Left lung (tissue), 10 donors: ENCODE results near the gene PCBP3. TPM values are rescaled to one million over a fixed set of nuclear protein-coding genes. Genes with fewer than 3 reads are reported as not detected.

ENCODE experiments used
- ATAC-seq: fragments of 200-7000 bp; cut with Tn5 transposase; one replicate; pipeline ENCODE4 v1.9.1; 2020; ENCODE audit warnings: moderate library complexity
- DNase-seq, 4 donors: peaks; one replicate each; pipeline ENCODE4 v3.0.0-alpha.2; 2013 to 2020
- H3K27ac ChIP-seq, 2 donors: fragments of 200-600 bp; sonication (generic) in 1 of 2; one replicate each; pipeline versions ENCODE4 v1.5.0 to v1.8.0; 2020 to 2021
- H3K27me3 ChIP-seq, 2 donors: fragments of 200-600 bp; sonication (generic) in 1 of 2; one replicate each; pipeline versions ENCODE4 v1.5.0 to v1.8.0; 2020 to 2021
- H3K36me3 ChIP-seq, 2 donors: fragments of 200-600 bp; sonication (generic) in 1 of 2; one replicate each; pipeline versions ENCODE4 v1.5.0 to v1.8.0; 2020 to 2021
- H3K4me1 ChIP-seq, 2 donors: fragments of 200-600 bp; one replicate each; pipeline ENCODE4 v1.8.0; 2021
- H3K4me3 ChIP-seq, 2 donors: fragments of 200-600 bp; sonication (generic) in 1 of 2; one replicate each; pipeline versions ENCODE4 v1.5.0 to v1.8.0; 2020 to 2021; ENCODE audit warnings: mild to moderate bottlenecking in 1 of 2
- H3K9me3 ChIP-seq, 2 donors: fragments of 200-600 bp; sonication (generic) in 1 of 2; one replicate each; pipeline versions ENCODE4 v1.5.0 to v1.8.0; 2020 to 2021
- CTCF ChIP-seq, 2 donors: fragments of 200-600 bp; sonication (generic) in 1 of 2; IDR thresholded peaks; one replicate each; pipeline versions ENCODE4 v1.5.0 to v1.8.0; 2021; ENCODE audit warnings: antibody characterized with exemption in 2 of 2
- intact Hi-C, 2 donors: fragments of 100-400 bp; cut with DNase I; formaldehyde crosslinking; loops; one replicate each; pipeline versions ENCODE4 v1.11.2 to v1.14.2; 2022
- polyA plus RNA-seq, 6 donors: library from polyadenylated mRNA; unstranded; fragments of 120-200 nt; gene quantifications; one replicate each; pipeline ENCODE4 v1.2.1, GENCODE V29; 2013; ENCODE audit not compliant: insufficient read length in 6 of 6
- total RNA-seq, 2 donors: library from RNA; stranded (reverse); fragmentation: NEBNext Ultra II Directional; extraction: Animal tissue kit (Norgen Biotek cat#: 25700); gene quantifications; one replicate each; pipeline ENCODE4 v1.2.1, GENCODE V29; 2021
- donor health status: DM: no; HTN: yes; CAD: no.
- donor health status: DM: no; HTN: no; CAD: no.

PCBP3 gene
- total and polyA plus RNA-seq, 8 donors, result 2.1 to 13.8 (median 3.0) TPM

GRCh38 chr21:45889961-45890360 lies 246.4 kb downstream of the PCBP3 start:
- no peak overlapping the region for H3K27ac ChIP-seq
- intact Hi-C loops, result no loop called here
- H3K4me3 ChIP-seq, result no peak overlapping the region
- ATAC-seq (no peak), DNase-seq (peak in 1 of 4 donors; percentile 54)
- no peaks in the 10 kb centered on the region for H3K36me3 ChIP-seq
- peaks cover 0 to 12% of the 10 kb centered on the region in 2 donors for H3K4me1 ChIP-seq
- no peak for TF ChIP-seq CTCF (IDR thresholded peaks at IDR 0.05)
- no peaks in the 10 kb centered on the region for H3K9me3 ChIP-seq
- H3K27me3 ChIP-seq, result peaks cover 0 to 9% of the 10 kb centered on the region in 2 donors

- no peaks in the 10 kb centered on the region for H3K9me3 ChIP-seq
- TF ChIP-seq CTCF (IDR thresholded peaks at IDR 0.05), result no peak
- peaks cover 0 to 9% of the 10 kb centered on the region in 2 donors for H3K27me3 ChIP-seq
- no peak for ATAC-seq
- H3K27ac ChIP-seq, result no peak overlapping the region
- no peaks in the 10 kb centered on the region for H3K36me3 ChIP-seq
- intact Hi-C loops, result no loop called here
- H3K4me3 ChIP-seq, result no peak overlapping the region
- H3K4me1 ChIP-seq, result peaks cover 0 to 12% of the 10 kb centered on the region in 2 donors
- peak in 1 of 4 donors; percentile 59 for DNase-seq
Measured at GRCh38 chr21:45891388-45892155, 248.0 kb downstream of the PCBP3 start.

GRCh38 chr21:45892156-45892915 lies 248.8 kb downstream of the PCBP3 start:
- H3K36me3 ChIP-seq, result no peaks in the 10 kb centered on the region

GRCh38 chr21:45892916-45893739 lies 249.6 kb downstream of the PCBP3 start:
- peak in 1 of 4 donors; percentile 46 for DNase-seq
- H3K27me3 ChIP-seq, result peaks cover 0 to 9% of the 10 kb centered on the region in 2 donors
- no peak overlapping the region for H3K4me3 ChIP-seq
- intact Hi-C loops, result no loop called here
- H3K27ac ChIP-seq, result no peak overlapping the region
- ATAC-seq, result no peak
- no peak for TF ChIP-seq CTCF (IDR thresholded peaks at IDR 0.05)
- no peaks in the 10 kb centered on the region for H3K36me3 ChIP-seq
- H3K9me3 ChIP-seq, result no peaks in the 10 kb centered on the region
- H3K4me1 ChIP-seq, result peaks cover 0 to 12% of the 10 kb centered on the region in 2 donors

More at GRCh38 chr21:45892156-45892915, 248.8 kb downstream of the PCBP3 start:
- DNase-seq, result peak in 2 of 4 donors; percentile 56 to 67
- Histone ChIP-seq H3K9me3 (no peaks in the 10 kb centered on the region), H3K27ac (no peak overlapping the region), H3K27me3 (peaks cover 0 to 9% of the 10 kb centered on the region in 2 donors), H3K4me1 (peaks cover 0 to 12% of the 10 kb centered on the region in 2 donors), H3K4me3 (no peak overlapping the region)
- intact Hi-C loops, result no loop called here
- ATAC-seq, result peak; percentile 41
- TF ChIP-seq CTCF (IDR thresholded peaks at IDR 0.05), result no peak
